Parathyroid adenoma (tissue), 2 donors: Measurements from ENCODE around the gene ANTXR1.

Experiments
- H2AFZ ChIP-seq: fragments of 300-600 bp; sonication (generic); one replicate; pipeline ENCODE4 v1.7.0; 2017; ENCODE audit warnings: antibody characterized with exemption, mild to moderate bottlenecking
- H3K27ac ChIP-seq: fragments of 300-600 bp; sonication (generic); one replicate; pipeline ENCODE4 v1.7.0; 2017
- H3K27me3 ChIP-seq: fragments of 300-600 bp; sonication (generic); one replicate; pipeline ENCODE4 v1.7.0; 2017; ENCODE audit warnings: low read length; ENCODE audit not compliant: control insufficient read depth, insufficient read depth
- H3K36me3 ChIP-seq: fragments of 300-600 bp; sonication (generic); one replicate; pipeline ENCODE4 v1.7.0; 2017; ENCODE audit warnings: low read length; ENCODE audit not compliant: control insufficient read depth, insufficient read depth
- H3K4me1 ChIP-seq: fragments of 300-600 bp; sonication (generic); one replicate; pipeline ENCODE4 v1.7.0; 2017; ENCODE audit warnings: control low read depth
- H3K4me2 ChIP-seq: fragments of 300-600 bp; sonication (generic); one replicate; pipeline ENCODE4 v1.7.0; 2017; ENCODE audit warnings: low read length
- H3K4me3 ChIP-seq: fragments of 300-600 bp; sonication (generic); one replicate; pipeline ENCODE4 v1.7.0; 2017; ENCODE audit warnings: low read depth, low read length
- H3K79me2 ChIP-seq: fragments of 300-600 bp; sonication (generic); one replicate; pipeline ENCODE4 v1.7.0; 2017; ENCODE audit warnings: control low read depth
- H3K9ac ChIP-seq: fragments of 300-600 bp; sonication (generic); one replicate; pipeline ENCODE4 v1.7.0; 2017; ENCODE audit warnings: mild to moderate bottlenecking
- H3K9me3 ChIP-seq: fragments of 300-600 bp; sonication (generic); one replicate; pipeline ENCODE4 v1.7.0; 2017; ENCODE audit warnings: low read length; ENCODE audit not compliant: control insufficient read depth
- CTCF ChIP-seq: fragments of 300-600 bp; sonication (generic); IDR thresholded peaks from one replicate; pipeline ENCODE4 v1.7.0; 2017; ENCODE audit warnings: antibody characterized with exemption, mild to moderate bottlenecking
- donor health status: primary hyperparathyroidism.

ANTXR1 gene

GRCh38 chr2:69073928-69074570 is 61.1 kb downstream of the ANTXR1 start:
- no peak for TF ChIP-seq CTCF
- H3K4me1 ChIP-seq, result peaks cover 14% of the 10 kb centered on the region

GRCh38 chr2:69074918-69075317 is 61.9 kb downstream of the ANTXR1 start:
- Histone ChIP-seq H3K4me1 (peaks cover 16% of the 10 kb centered on the region), H3K27me3 (no peaks in the 10 kb centered on the region), H3K36me3 (no peaks in the 10 kb centered on the region), H3K27ac (no peak overlapping the region), H3K9me3 (no peaks in the 10 kb centered on the region), H2AFZ (no peak overlapping the region), H3K4me3 (no peak overlapping the region), H3K4me2 (no peak overlapping the region), H3K9ac (no peak overlapping the region), H3K79me2 (no peaks in the 10 kb centered on the region)
- no peak for TF ChIP-seq CTCF

More at GRCh38 chr2:69073928-69074570, 61.1 kb downstream of the ANTXR1 start:
- Histone ChIP-seq H3K9ac (no peak overlapping the region), H2AFZ (no peak overlapping the region), H3K79me2 (no peaks in the 10 kb centered on the region), H3K27ac (no peak overlapping the region), H3K9me3 (no peaks in the 10 kb centered on the region), H3K4me3 (no peak overlapping the region), H3K4me2 (no peak overlapping the region), H3K27me3 (no peaks in the 10 kb centered on the region), H3K36me3 (no peaks in the 10 kb centered on the region)

GRCh38 chr2:69075486-69075885 is 62.5 kb downstream of the ANTXR1 start:
- Histone ChIP-seq H3K9ac (no peak overlapping the region), H3K4me1 (peaks cover 16% of the 10 kb centered on the region), H2AFZ (no peak overlapping the region), H3K9me3 (no peaks in the 10 kb centered on the region), H3K27ac (no peak overlapping the region), H3K4me3 (no peak overlapping the region), H3K36me3 (no peaks in the 10 kb centered on the region), H3K79me2 (no peaks in the 10 kb centered on the region), H3K4me2 (no peak overlapping the region), H3K27me3 (no peaks in the 10 kb centered on the region)
- no peak for TF ChIP-seq CTCF

- H3K4me3 ChIP-seq, result no peak overlapping the region
- H3K4me1 ChIP-seq, result peaks cover 12% of the 10 kb centered on the region
- H3K27me3 ChIP-seq, result no peaks in the 10 kb centered on the region
- H3K9ac ChIP-seq, result no peak overlapping the region
- H2AFZ ChIP-seq, result no peak overlapping the region
- no peak overlapping the region for H3K4me2 ChIP-seq
- H3K27ac ChIP-seq, result no peak overlapping the region
- H3K36me3 ChIP-seq, result no peaks in the 10 kb centered on the region
- H3K9me3 ChIP-seq, result no peaks in the 10 kb centered on the region
- TF ChIP-seq CTCF, result no peak
- no peaks in the 10 kb centered on the region for H3K79me2 ChIP-seq
These were observed 63.6 kb downstream of the ANTXR1 start for GRCh38 chr2:69076601-69077000.
